ENCODE results near the gene RGSL1. TPM values are rescaled to one million over a fixed set of nuclear protein-coding genes. Genes with fewer than 3 reads are reported as not detected.

Gene RGSL1
- total and polyA plus RNA-seq, 9 of the 15 experiments (the other 6 are each of a cell fraction or from before 2014, with no cell fraction given), result 0.03 TPM; not detected in 8

DNA sequence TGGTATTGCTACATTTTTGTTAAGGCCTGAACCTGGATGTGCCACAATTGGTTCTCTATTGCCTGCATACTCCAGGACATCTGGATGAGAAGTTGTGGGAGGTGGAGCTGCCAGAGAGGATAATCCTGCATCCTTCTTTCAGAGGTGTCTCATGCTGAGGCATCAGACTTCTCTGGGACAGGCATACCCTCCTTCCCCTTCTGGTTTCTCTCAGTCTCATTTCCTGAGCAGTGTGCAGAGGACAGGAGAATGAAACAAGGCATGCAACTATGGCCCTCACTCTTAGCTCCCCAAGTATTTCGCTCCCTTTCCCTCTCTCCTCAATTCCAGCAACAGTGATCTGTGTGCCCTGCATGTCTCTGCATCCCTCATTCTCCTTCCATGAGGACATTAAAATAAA lies 7.6 kb upstream of the RGSL1 start (continued):
- TF ChIP-seq, protein P1, sequence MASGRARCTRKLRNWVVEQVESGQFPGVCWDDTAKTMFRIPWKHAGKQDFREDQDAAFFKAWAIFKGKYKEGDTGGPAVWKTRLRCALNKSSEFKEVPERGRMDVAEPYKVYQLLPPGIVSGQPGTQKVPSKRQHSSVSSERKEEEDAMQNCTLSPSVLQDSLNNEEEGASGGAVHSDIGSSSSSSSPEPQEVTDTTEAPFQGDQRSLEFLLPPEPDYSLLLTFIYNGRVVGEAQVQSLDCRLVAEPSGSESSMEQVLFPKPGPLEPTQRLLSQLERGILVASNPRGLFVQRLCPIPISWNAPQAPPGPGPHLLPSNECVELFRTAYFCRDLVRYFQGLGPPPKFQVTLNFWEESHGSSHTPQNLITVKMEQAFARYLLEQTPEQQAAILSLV (tag; IDR thresholded peaks at IDR 0.05), result no peak
- TF ChIP-seq, protein P2, sequence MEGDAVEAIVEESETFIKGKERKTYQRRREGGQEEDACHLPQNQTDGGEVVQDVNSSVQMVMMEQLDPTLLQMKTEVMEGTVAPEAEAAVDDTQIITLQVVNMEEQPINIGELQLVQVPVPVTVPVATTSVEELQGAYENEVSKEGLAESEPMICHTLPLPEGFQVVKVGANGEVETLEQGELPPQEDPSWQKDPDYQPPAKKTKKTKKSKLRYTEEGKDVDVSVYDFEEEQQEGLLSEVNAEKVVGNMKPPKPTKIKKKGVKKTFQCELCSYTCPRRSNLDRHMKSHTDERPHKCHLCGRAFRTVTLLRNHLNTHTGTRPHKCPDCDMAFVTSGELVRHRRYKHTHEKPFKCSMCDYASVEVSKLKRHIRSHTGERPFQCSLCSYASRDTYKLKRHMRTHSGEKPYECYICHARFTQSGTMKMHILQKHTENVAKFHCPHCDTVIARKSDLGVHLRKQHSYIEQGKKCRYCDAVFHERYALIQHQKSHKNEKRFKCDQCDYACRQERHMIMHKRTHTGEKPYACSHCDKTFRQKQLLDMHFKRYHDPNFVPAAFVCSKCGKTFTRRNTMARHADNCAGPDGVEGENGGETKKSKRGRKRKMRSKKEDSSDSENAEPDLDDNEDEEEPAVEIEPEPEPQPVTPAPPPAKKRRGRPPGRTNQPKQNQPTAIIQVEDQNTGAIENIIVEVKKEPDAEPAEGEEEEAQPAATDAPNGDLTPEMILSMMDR (IDR thresholded peaks at IDR 0.05 in 2 of 3, conservative IDR thresholded peaks at IDR 0.05 in 1 of 3; ENCODE audit: insufficient read depth in 2 of 3, low read depth in 1 of 3, low read length in 3 of 3), result no peak
- TF ChIP-seq, protein P3, sequence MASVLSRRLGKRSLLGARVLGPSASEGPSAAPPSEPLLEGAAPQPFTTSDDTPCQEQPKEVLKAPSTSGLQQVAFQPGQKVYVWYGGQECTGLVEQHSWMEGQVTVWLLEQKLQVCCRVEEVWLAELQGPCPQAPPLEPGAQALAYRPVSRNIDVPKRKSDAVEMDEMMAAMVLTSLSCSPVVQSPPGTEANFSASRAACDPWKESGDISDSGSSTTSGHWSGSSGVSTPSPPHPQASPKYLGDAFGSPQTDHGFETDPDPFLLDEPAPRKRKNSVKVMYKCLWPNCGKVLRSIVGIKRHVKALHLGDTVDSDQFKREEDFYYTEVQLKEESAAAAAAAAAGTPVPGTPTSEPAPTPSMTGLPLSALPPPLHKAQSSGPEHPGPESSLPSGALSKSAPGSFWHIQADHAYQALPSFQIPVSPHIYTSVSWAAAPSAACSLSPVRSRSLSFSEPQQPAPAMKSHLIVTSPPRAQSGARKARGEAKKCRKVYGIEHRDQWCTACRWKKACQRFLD (CRISPR knock-in tag; IDR thresholded peaks at IDR 0.05), result no peak
- TF ChIP-seq SP2 (IDR thresholded peaks at IDR 0.05; ENCODE audit: extremely low read depth, low read depth, low read length, poor library complexity, severe bottlenecking), result no peak

DNA sequence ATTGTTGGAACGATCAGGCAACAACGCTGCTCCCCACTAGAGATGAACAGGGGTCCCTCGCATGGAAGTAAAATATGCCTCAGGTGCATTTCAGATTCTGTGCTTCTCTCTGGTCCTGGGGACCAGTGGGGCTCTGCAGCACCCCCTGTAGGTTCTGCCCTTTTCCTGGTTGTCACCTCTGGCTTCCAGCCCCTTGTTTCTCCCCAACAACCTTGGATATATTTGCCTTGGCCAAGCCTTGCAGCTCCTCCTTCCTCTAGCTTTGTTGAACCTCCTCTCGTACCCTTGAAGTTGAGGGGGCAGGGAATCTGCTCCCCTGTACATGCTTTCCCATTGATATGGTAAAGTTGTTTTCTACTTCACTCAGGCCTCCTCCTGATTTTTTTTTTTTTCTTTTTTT lies 5.4 kb upstream of the RGSL1 start:
- H4K20me1 ChIP-seq (replicated peaks; ENCODE audit: control insufficient read depth, insufficient read depth, low read length), result 0 out of 2 replicates have a peak, but pooled peaks cover 4% of the 10 kb centered on the region
- ChIA-PET CTCF (ENCODE audit: low intra/inter-chr PET ratio) (no interaction called here), POLR2A (interaction anchor here (0.8 kb wide), 1 partner anchor 342 kb away, joined by 3 read pairs; no protein-coding TSS in a partner anchor)
- in situ Hi-C loops (cut with MboI) (no loop called here), intact Hi-C loops (cut with micrococcal nuclease) (loop anchor here (1.0 kb wide), 1 partner anchor 143 kb away; no protein-coding TSS in a partner anchor)
- H3K9ac ChIP-seq (ENCODE audit: insufficient read depth in 1 of 2, low read depth in 2 of 2, low read length in 2 of 2), result no peak overlapping the region
- H3K4me2 ChIP-seq (ENCODE audit: insufficient read depth, low read length), result no peak overlapping the region
- no peak overlapping the region for H3K27ac ChIP-seq (ENCODE audit: extremely low read depth, low read depth, low read length)
- no peaks in the 10 kb centered on the region for H3K9me1 ChIP-seq (ENCODE audit: control insufficient read depth, insufficient read depth, low read length)
- no peaks in the 10 kb centered on the region for H3K79me2 ChIP-seq (ENCODE audit: control insufficient read depth, insufficient read depth, low read length)
- no TSS peak for BruUV-seq (replicated peaks)
- no peak overlapping the region for H2AFZ ChIP-seq (ENCODE audit: low read depth, low read length)
- no peaks in the 10 kb centered on the region for H3K9me3 ChIP-seq (replicated peaks; ENCODE audit: control insufficient read depth, insufficient read depth, low read depth, low read length)
- no peaks in the 10 kb centered on the region; a peak in 1 of 5 replicates for H3K4me1 ChIP-seq (replicated peaks in 1 of 2; ENCODE audit: control insufficient read depth in 2 of 2, insufficient read depth in 2 of 2, low read length in 2 of 2)
- ATAC-seq, result peak; percentile 79
- H3K4me3 ChIP-seq, result no peak overlapping the region
- WGBS (ENCODE audit: insufficient coverage, low coverage, missing lambda C conversion rate), result 2% methylated on average over 4 of the region's 4 CpGs
- peak in 2 of 4 experiments; percentile 34 to 37 for DNase-seq (ENCODE audit: extremely low read depth in 1 of 4, low spot score in 3 of 4)
- peaks cover 3 to 6% of the 10 kb centered on the region in 2 experiments; a peak in 3 of 5 replicates for H3K27me3 ChIP-seq (ENCODE audit: control insufficient read depth in 2 of 2, insufficient read depth in 2 of 2, low read length in 2 of 2)
- no peak for FAIRE-seq
- no peaks in the 10 kb centered on the region for H3K36me3 ChIP-seq (ENCODE audit: control insufficient read depth, insufficient read depth, low read length)
- TF ChIP-seq, protein P4, sequence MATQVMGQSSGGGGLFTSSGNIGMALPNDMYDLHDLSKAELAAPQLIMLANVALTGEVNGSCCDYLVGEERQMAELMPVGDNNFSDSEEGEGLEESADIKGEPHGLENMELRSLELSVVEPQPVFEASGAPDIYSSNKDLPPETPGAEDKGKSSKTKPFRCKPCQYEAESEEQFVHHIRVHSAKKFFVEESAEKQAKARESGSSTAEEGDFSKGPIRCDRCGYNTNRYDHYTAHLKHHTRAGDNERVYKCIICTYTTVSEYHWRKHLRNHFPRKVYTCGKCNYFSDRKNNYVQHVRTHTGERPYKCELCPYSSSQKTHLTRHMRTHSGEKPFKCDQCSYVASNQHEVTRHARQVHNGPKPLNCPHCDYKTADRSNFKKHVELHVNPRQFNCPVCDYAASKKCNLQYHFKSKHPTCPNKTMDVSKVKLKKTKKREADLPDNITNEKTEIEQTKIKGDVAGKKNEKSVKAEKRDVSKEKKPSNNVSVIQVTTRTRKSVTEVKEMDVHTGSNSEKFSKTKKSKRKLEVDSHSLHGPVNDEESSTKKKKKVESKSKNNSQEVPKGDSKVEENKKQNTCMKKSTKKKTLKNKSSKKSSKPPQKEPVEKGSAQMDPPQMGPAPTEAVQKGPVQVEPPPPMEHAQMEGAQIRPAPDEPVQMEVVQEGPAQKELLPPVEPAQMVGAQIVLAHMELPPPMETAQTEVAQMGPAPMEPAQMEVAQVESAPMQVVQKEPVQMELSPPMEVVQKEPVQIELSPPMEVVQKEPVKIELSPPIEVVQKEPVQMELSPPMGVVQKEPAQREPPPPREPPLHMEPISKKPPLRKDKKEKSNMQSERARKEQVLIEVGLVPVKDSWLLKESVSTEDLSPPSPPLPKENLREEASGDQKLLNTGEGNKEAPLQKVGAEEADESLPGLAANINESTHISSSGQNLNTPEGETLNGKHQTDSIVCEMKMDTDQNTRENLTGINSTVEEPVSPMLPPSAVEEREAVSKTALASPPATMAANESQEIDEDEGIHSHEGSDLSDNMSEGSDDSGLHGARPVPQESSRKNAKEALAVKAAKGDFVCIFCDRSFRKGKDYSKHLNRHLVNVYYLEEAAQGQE (IDR thresholded peaks at IDR 0.05; ENCODE audit: borderline replicate concordance), result peak; percentile 9; the same call in 1 of the 2 replicates
- TF ChIP-seq, protein P4 (CRISPR knock-in tag; IDR thresholded peaks at IDR 0.05; ENCODE audit: low read depth), result no peak
